ENCODE measurements around the gene S1PR2. TPM values are rescaled to one million over a fixed set of nuclear protein-coding genes. Genes with fewer than 3 reads are reported as not detected.

The S1PR2 gene
- total and polyA plus RNA-seq, 9 donors = 3.6 to 25.9 (median 7.0) TPM

DNA sequence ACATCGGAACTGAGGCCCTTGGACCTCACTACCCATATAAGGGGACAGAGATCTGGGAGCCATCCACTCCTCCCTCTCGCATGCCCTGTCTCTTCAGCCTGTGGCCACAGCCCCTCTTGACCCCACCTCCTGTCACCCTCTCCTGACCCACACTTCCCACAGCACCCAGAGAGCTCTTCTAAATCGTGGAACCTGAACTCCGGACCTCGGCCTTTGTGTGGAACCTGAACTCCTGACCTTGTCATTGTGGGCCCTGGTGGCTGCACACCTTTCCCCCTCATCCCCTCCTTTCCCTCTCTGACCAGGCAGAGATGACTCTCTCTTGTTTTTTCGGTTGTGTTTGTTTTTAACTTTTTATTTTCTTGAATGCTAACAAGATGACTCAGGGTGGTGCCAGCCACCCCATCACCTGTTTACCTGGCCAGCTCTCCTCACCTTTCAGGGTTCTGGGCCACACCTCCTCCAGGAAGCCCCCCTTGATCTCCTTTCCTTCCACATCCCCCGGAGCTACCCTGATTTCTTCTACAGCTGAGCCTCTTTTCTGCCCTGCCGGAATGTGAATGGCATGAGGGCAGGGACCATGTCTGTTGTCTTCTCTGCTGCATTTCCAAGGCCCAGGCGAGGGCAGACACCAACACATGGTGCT is 26.0 kb upstream of the S1PR2 start:
- peaks cover 3% of the 10 kb centered on the region for H3K4me1 ChIP-seq (ENCODE audit: insufficient read depth)
- no peak overlapping the region for H3K4me3 ChIP-seq
- WGBS, 3 donors = 68 to 76% (median 69%) methylated on average over 9 of the region's 9 CpGs
- intact Hi-C loops (cut with DNase I) = loop anchor here in 3 of 4 donors (5.0 to 10.0 kb wide), 3 partner anchors 62 to 325 kb away; partner anchors contain the start of genes OLFM2 (in 2 of the 3) and DNMT1 (in 1 of the 3)
- H3K27me3 ChIP-seq = no peaks in the 10 kb centered on the region
- no peak for DNase-seq
- no peak overlapping the region for H3K27ac ChIP-seq
- TF ChIP-seq EP300 (IDR thresholded peaks at IDR 0.05) (no peak), POLR2A (IDR thresholded peaks at IDR 0.05) (no peak)
- TF ChIP-seq, protein P1, sequence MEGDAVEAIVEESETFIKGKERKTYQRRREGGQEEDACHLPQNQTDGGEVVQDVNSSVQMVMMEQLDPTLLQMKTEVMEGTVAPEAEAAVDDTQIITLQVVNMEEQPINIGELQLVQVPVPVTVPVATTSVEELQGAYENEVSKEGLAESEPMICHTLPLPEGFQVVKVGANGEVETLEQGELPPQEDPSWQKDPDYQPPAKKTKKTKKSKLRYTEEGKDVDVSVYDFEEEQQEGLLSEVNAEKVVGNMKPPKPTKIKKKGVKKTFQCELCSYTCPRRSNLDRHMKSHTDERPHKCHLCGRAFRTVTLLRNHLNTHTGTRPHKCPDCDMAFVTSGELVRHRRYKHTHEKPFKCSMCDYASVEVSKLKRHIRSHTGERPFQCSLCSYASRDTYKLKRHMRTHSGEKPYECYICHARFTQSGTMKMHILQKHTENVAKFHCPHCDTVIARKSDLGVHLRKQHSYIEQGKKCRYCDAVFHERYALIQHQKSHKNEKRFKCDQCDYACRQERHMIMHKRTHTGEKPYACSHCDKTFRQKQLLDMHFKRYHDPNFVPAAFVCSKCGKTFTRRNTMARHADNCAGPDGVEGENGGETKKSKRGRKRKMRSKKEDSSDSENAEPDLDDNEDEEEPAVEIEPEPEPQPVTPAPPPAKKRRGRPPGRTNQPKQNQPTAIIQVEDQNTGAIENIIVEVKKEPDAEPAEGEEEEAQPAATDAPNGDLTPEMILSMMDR (IDR thresholded peaks at IDR 0.05) = no peak
- no peaks in the 10 kb centered on the region for H3K9me3 ChIP-seq
- H3K36me3 ChIP-seq = no peaks in the 10 kb centered on the region

DNA sequence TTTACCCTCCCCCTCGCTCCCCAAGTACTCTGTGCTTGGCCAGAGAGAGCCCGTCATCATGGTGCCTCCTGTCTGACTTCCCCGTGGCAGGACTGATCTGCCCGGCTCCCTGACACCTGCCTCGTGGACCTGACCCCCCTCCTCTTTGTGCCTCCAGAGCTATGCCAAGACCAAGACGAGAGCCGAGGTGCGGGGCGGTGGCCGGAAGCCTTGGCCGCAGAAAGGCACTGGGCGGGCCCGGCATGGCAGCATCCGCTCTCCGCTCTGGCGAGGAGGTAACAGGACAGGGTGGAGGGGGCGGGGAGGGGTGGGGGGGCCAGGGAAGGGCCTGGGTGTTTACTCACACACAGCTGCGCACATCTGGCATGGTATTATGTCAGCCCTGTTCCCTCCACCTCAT is 25.4 kb upstream of the S1PR2 start:
- Histone ChIP-seq H3K9me3 (no peaks in the 10 kb centered on the region), H3K27me3 (no peaks in the 10 kb centered on the region), H3K4me3 (no peak overlapping the region), H3K36me3 (no peaks in the 10 kb centered on the region), H3K27ac (no peak overlapping the region), H3K4me1 (ENCODE audit: insufficient read depth) (peaks cover 3% of the 10 kb centered on the region)
- TF ChIP-seq EP300 (IDR thresholded peaks at IDR 0.05) (no peak), POLR2A (IDR thresholded peaks at IDR 0.05) (no peak)
- TF ChIP-seq, protein P1 (IDR thresholded peaks at IDR 0.05) = no peak
- 57 to 72% (median 61%) methylated on average over 16 to 18 of the region's 18 CpGs for WGBS, 3 donors
- intact Hi-C loops (cut with DNase I) = loop anchor here in 3 of 4 donors (5.0 to 10.0 kb wide), 3 partner anchors 62 to 324 kb away; partner anchors contain the start of genes OLFM2 (in 2 of the 3) and DNMT1 (in 1 of the 3)
- peak in 1 of 5 donors; percentile 29 for DNase-seq

DNA sequence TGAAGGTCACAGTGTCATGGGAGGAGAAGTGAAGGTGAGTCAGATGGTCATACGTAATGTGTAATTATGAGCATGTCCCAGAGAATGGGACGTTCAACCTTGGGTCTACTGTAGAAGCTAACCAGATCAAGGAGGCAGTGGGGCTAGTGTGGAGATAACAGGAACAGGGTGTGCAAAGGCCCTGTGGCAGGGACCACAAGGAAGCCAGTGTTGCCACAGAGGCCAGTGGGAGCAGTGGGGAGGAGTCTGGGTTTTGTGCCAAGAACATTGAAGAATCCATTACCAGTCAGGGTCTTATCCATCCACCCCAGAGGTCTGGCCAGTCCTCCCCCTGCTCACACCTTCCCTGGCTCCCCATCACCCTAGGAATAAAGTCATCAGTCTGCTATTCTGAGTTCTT is 24.2 kb upstream of the S1PR2 start:
- DNase-seq = no peak
- TF ChIP-seq, protein P1 (IDR thresholded peaks at IDR 0.05) = no peak
- TF ChIP-seq EP300 (IDR thresholded peaks at IDR 0.05) (no peak), POLR2A (IDR thresholded peaks at IDR 0.05) (no peak)
- H3K4me1 ChIP-seq (ENCODE audit: insufficient read depth) = peaks cover 6% of the 10 kb centered on the region
- intact Hi-C loops (cut with DNase I) = loop anchor here in 3 of 4 donors (5.0 to 10.0 kb wide), 3 partner anchors 61 to 323 kb away; partner anchors contain the start of genes OLFM2 (in 2 of the 3) and DNMT1 (in 1 of the 3)
- H3K4me3 ChIP-seq = no peak overlapping the region
- H3K36me3 ChIP-seq = no peaks in the 10 kb centered on the region
- WGBS, 3 donors = 81 to 92% (median 92%) methylated on average over 2 of the region's 2 CpGs
- H3K27ac ChIP-seq = no peak overlapping the region
- no peaks in the 10 kb centered on the region for H3K9me3 ChIP-seq
- no peaks in the 10 kb centered on the region for H3K27me3 ChIP-seq

- H3K4me3 ChIP-seq = no peak overlapping the region
- no peaks in the 10 kb centered on the region for H3K27me3 ChIP-seq
- TF ChIP-seq EP300 (IDR thresholded peaks at IDR 0.05) (no peak), POLR2A (IDR thresholded peaks at IDR 0.05) (no peak)
- TF ChIP-seq, protein P1 (IDR thresholded peaks at IDR 0.05) = no peak
- DNase-seq = no peak
- no peak overlapping the region for H3K27ac ChIP-seq
- peaks cover 6% of the 10 kb centered on the region for H3K4me1 ChIP-seq (ENCODE audit: insufficient read depth)
- H3K9me3 ChIP-seq = no peaks in the 10 kb centered on the region
- 91 to 92% (median 92%) methylated on average over 3 of the region's 3 CpGs for WGBS, 3 donors
- no peaks in the 10 kb centered on the region for H3K36me3 ChIP-seq
- intact Hi-C loops (cut with DNase I) = loop anchor here in 3 of 4 donors (10.0 kb wide), 2 partner anchors 59 to 319 kb away; partner anchors contain the start of genes OLFM2 (in 2 of the 3) and DNMT1 (in 1 of the 3)
These were observed 23.1 kb upstream of the S1PR2 start for GRCh38 chr19:10254244-10254643.

Measured in ovary (tissue), 9 donors.